NCI-H2227 treated with DMSO at 0.1 percent for 48 hours (cell line): ENCODE results near the gene DGKG.

Source experiments
- DNase-seq: peaks from one replicate; lab custom pipeline; 2025; lab: John Stamatoyannopoulos, UW

DGKG gene

DNA sequence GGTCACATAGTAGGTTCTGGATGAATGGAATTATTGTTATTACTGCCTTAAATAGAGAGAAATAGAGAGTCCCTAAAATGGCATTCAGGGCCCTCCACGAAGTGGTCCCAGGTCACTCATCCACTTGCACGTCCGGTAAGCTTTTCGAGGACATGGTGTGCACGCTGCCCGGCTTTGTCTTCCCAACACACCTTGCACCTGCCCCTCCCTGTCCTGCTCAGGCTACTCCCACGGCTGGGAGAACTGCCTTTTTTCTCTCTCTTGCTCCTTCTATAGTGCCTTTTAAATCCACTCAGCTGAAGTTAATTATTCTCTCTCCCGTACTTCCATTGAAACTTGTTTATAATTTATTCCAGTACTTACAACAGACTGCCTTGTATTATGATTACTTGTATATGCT lies 5.6 kb upstream of the DGKG start:
- no peak for DNase-seq

DNA sequence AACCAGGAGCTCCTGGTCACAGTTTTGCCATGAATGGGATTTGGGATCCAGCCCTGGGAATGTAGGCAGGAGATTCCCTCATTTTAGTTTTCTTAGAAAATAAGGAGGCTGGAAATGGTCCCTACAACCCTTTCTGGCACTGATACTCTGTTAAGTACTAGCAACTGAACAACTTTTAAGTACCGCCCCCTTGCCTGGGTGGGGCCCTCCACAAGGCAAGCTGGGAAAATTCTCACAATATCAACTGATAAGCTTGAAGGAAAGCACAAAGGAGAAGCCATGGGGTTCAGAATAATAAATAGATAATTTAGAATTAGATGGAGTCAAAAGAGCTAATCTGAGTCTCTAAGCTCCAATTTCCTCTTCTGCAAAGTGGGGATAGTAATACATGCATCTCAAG lies 4.2 kb upstream of the DGKG start:
- DNase-seq, result no peak

DNA sequence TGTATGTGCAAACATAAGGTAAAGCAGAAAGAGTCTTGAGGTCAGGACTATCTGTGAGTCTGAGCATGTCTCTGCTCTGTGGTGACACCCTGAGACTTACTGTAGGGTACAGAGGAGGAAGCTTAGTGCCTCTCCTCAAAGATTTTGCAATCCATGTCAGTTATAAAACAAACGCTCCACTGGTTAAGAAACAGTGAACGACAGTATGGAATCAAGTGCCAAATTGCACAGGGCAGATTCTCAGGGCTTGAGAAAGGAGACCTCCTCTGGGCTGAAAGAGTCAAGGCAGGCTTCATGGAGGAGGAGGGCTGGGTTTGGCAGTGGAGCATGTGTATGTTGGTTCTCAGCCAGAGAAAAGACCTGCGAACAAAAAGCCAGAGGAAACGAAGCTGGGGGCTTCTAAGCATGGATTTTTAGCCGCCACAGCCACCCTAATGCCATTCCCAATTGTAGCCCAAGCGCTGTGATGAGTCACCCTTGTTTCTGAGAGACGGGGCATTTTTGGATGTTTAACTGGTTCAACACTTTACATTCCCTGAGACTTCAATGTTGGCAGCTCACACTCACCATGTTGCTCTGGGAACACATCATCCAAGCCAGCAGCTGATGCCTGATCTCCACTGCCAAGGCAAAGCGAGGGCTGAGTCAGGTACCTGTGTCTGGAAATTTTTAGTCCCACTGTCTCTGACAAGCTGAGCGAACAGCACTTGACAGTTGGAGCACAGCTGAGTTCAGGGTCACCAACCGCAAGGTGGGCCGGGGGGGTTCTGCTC lies 3.4 kb upstream of the DGKG start:
- no peak for DNase-seq

DNA sequence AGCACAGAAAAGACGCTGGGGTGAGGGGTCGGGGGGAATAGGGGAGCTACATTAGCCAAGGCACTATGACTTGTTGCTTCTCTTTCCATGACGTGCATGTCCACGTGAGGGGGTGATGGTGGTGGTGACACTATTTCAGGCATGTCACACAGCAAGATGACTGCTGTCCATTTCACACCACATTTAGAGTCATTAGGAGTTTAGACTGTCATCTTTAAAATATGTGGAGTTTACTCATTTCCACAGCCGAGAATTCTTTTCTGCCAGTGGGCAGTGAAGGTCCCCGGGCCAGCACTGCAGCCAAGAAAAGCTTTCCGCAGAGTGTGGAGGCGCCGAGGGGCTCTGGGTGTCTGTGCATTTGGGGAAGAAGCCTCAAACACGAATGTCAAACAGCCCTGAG lies 954 bp upstream of the DGKG start:
- no peak for DNase-seq

DNA sequence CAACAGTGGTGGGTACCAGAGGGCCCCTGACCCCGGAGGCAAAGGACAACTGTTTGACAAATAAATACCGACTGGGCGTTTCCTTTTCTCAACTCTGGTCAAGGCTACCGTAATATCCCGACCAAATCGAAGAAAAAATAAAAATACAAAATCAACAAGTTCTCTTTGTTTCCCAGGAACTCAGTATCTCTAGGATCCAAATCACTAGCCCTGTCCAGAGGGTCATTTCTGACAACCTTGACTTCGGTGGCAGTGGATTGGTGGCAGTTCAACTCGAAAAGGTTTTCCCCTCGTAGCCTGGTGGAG lies 456 bp upstream of the DGKG start:
- DNase-seq, result no peak

DNA sequence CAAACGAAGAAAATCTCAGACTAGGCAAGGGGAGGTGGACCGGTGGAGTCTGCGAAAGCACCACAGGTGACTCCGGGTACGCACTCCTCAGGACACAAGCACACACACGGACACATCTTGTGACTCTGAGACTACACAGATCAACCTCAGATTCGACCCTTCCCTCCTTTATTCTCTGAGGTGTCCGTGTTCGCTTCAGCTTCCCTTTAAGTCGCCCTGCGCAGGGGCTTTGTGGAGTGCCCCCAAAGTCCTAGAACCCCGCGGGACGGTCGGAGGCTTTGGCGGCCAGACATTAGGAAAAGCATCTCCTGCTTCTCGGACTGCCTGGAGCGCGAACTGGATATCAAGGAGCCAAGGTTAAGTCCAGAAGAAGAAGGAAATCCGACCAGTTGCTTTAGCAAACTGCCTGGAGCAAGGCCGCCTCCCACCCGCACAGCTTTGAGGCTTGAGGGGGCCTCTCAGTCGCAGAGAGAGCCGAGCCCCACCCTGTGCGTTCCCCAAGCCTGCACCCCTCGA lies 730 bp downstream of the DGKG start:
- no peak for DNase-seq

DNA sequence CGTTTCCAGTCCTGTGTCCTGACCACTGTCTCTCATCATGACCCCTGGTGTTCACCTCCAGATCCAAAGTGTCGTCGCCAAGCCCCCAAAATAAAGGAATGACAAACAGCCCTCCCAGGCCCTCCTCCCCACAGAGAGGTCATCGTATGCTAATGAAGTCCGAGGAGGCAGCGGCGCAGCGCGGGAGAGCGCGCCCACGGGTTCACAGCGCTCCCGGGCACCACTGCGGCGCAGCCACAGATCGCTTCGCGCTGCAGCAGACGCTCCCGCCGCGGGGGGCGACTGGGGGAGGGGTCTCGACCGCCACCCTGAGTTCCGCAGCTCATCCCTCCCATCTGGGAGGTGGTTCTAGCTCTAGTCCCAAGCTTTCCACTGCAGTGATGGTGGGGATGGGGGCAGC lies 1.3 kb downstream of the DGKG start:
- DNase-seq, result no peak

DNA sequence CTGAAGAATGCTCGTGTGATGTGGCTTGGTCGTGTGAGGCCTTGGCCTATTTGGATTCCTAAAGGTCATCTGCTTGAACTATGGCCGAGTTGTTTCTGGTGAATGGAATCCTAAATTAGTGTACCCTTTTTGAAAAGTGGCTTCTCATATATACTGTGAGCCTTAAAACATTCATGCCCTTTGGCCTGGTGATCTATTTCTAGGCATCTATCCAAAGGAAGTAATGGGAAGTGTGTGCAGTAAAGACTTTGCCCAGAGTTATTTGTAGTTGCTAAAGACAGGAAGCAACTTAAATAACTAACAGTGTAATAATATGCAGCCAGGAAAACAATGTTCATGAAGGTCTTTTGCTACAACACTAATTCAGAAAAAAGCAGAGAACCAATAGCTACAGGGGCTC lies 3.0 kb downstream of the DGKG start:
- DNase-seq, result no peak

DNA sequence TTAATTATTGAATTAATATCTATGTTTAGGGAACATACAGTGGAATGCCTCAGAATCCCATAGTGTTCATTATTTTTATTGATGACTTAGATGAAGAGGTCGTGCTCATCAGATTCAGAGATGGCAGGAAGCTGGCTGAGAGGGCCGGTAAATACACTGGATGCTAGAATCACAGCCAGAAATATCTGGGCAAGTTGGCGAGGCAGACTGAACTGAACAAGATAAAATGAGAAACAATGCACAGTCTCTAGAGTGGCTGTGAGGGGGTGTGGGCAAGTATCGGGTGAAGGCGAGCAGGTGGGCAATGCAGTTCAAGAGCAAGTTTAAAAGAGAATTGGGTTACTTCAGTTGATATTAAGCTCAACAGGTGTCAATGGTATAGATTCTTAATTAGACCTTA lies 5.9 kb downstream of the DGKG start:
- DNase-seq, result no peak

DNA sequence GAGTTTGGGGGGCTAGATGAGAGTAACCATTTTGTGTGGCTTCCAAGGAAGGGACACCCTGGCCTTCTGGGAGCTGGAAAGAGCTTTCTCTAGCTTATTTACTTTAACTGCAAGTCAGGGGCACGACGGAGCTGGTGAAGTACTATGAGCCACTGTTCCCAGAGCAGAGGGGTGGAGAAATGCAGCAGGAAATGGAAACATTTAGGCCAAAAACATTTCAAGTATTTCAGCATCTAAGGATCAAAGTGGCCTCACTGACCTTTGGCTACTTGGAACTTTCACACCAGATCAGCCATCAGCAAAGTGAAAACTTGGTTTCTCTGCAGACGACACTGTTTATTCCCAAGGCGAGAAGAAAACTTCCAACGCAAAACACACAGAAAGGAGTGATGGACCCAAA lies 7.9 kb downstream of the DGKG start:
- no peak for DNase-seq

DNA sequence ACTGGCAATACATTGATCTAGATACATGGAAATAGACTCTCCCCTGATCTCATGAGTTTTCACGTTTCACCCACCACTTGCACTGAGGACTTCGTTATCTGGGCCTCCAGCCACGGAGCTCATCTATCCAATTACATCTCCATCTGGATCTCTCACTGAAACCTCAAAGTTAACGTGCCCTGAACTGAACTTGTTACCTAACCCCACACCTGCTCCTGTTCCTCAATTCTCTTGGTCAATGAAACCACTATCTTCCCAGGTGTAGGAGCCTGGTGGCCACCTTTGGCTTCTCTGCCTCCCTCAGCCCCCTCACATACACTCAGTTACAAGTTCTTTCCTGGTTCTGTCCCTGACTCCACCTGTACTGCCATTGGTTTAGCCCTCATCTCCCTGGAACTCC lies 9.7 kb downstream of the DGKG start:
- no peak for DNase-seq

DNA sequence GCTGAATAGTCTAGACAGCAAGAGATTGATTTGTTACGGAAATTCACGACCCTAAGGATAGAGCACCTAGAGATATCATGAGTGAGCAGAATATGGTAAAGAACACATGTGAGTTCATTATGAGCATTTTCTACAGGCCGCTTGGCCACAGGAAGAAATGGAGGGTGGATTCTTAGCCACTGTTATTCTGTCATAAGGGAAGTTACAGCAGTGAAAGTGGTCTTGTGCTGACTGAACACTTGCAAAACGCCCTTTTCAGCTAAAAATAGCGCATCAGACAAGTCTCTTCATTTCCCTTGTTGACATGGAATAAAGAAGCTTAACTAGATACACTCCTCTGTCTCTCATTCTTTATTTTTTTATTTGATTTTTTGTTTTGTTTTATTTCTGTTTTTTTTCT lies 19.8 kb downstream of the DGKG start:
- DNase-seq, result no peak

DNA sequence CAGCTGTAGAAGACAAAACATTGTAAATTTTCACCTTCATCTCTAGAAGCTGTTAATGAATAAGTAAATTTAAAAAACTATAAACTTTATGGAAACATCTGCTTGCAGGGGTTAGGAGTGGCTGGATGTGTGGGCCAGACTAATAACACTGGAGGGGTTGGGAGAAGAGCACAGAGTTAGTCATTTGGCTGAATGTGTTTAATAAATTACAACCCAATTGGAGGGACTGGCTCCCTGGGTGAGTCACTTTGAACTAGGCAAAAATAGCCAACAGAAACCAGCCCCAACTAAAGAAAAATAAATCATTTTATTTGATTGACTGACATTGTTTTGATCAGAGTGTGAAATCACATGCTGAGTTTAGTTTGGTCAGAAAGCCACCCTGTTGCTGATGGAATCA lies 21.8 kb downstream of the DGKG start:
- no peak for DNase-seq

DNA sequence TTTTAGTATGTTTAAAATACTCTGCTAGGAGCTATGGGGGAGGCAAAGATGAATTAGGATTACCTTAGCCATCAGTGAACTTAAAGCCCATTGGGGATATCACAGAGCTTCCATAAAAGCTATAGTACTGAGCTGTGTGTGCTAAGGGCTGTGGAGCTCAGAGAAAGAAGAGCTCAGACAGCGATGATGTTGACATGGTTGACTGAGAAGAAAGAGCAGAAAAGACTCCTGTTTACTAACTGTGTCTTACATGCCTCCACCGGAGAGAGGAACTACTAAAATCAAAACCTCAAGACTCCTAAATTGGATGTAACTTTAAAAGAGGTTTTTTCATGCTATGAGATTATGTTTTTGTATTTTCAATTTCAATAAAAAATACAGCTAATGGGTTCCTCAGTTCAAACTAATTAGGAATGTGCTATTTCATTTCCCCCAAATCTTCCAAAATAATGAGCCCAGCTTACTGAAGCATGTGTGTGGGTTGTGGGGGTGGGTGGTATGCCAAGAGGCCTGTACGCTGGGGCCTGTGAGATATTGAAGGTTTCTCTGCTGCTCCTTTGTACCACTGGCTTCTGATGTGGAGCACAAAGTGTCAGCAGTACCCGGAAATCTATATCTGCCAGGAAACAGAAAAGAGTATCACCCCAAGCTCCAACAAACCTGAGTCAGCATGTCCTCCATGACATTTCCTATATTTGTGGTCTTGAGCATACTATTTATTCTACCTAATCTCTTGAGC lies 22.7 kb downstream of the DGKG start:
- DNase-seq, result no peak

DNA sequence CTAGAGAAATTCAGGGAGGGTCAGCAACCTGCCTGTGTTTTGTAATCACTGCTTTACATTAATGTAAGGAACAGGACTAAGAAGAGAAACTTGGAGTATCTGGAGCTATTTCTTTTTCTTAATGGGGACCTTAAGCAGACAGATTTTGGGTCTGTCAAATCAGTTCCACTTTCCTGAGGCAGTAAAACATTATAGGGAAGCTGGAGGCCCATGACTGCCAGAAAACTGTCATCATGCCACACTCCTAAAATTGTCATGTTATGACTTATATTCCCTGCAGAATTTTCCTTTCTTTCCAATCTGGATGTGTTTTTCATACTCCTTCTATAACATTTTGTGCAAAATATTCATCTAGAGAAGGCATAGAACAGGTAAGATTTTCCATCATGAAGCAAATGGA lies 28.8 kb downstream of the DGKG start:
- DNase-seq, result no peak

DNA sequence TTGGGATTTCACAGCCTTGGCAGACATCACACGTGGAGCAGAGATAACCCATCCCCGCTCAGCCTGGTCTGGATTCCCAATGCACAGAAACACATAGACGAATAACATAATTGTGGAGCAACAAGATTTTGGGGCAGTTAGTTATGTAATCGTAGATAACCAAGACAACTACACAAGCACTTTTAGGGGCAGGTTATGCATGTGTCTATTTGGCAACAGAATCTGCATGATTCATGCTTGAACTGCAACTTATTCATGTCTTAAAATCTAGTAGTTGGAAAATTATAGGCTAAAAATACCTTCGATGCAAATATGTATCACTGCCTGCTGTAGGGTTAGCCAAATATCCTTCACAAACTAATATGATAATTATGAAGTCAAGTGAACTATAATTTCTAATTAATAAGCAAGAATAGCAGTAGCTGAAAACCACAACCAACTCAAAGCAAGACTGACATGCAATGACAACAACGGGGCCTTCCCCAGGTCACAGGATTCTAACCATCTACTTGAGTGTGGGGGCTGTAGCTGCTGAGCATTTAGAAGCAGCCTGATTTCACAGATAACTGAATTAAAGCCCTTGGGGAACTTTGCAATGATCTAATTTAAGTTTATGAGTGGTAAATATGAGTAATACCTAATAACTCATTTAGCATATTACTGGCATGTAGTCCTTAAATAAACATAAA lies 31.1 kb downstream of the DGKG start:
- no peak for DNase-seq

DNA sequence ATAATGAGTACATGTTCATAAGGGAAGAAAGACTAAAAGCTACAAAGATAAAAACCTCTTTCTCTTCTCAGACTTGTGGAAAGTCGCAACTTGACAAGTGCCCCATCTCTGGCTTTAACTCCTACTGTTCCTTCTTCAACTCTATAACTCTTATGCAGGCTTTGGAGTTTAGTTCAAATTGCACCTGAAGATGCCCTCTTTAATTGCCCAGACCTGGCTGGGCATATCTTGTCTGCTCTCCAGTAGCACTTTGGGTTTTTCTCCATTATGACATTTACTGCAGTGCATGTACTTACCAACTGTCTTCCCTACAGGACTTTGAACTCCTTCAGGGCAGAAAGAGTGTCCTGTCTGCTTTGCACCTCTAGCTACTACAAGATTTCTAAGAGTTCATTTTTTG lies 32.4 kb downstream of the DGKG start:
- no peak for DNase-seq

DNA sequence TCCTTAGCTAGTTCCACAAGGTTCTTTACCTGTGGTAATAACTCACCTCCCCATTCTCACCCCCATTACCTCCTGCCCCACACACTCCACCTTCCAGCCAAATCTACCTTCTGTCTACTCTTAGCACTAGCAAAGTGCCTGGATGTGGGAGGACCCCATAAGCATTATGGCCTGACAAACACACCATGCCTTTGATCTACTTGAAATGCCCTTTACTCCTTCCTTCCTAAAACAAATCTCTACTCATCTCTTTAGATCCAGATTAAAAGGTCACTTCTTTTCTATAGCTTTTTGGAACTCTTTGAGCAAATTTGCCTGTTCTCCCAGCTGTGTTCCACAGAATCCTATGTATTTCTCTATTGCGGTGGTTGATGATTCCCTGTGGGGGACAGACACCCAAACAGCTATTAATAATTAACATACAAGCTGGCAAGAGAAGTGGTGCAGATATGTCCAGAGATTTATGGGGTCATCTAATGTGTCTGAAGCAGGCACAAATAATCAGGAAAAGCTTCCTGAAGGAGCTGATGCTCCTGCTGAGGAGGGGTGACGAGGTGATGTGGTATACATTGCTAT lies 34.0 kb downstream of the DGKG start:
- DNase-seq, result no peak

DNA sequence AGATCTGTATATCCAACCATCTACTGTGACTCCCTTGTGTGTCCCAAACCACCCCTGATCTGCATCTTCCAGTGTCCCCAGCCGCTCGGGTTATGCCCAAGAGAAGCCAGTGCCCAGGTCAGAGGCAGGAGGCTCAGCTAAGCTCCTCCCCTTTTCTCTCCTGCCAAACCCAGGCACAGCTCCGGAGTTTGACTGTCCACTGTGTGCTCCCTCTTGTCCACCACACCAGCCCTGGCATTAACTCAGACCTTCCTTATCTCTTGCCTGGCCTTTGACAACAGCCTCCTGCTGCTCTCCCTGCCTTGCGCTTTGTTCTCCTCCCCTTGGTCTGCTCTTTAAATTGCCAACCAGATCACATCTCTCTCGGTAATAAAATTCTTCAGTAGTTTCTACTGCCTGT lies 39.3 kb downstream of the DGKG start:
- no peak for DNase-seq

DNA sequence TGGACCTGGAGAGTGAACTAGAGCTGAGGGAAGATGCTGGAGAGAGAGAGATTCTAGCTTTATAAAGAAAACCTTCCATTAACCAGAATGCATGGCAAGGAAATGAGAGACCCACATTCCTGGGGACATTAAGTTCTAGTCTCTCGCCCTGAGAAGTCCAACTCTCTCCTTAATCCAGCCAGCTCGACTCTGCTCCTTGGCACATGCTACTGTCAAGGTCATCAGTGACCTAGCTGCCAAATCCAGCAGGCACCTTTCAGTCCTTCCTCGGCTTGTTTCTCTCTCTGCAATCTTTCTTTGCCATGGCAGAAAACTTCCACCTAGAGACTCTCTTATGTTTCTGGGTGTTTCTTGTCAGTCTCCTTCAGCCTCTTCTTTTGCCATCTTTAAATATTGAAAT lies 40.3 kb downstream of the DGKG start:
- DNase-seq, result no peak

DNA sequence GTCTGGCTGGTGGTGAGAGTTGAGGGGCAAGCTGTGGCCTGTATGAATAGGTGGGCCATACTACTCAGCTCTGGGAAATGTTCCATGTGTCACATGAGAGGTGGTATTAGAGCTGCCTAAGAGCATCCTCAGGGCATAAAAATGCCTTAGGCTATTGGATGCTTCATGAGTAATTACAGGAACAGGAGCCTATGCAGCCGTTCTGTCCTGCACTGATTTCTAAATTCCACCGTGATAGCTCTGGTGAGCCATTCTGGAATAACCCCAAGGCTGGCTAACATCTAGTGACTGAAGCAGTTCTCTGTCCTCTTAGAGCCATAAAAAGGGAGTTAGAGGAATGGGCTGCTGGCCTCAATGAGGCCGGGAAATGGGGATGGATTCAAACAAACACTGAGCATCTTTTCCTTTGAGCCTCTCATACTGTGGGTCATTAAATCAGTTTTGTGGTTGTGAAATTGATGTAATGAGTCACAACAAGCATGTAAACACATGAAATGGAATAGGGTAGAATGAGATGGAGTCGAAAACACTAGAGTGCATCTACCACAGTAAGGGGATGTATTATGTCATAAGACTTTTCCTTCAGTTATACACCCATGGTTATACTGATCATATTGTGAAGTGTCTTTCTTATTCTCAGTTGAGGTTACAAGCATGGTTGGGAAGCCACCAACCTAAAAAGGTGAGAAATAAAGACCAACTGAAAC lies 41.0 kb downstream of the DGKG start:
- DNase-seq, result no peak

DNA sequence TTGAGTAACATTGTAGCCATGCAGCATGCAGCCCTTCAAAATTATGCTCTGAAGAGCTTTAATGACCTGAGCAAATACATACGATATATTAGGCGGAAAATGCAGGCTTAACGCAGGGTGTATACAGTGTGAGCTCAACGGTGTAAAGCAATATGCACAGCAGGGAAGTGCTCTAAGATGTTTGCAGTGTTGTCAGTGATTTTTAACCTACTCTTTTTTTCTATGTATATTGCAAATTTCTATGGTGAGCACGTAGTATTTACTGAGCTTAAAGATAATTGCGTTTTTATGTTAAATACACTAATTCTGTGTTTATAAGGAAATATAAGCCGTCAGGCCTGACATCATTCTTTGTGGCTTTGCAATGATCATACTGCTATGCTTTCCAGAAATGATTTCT lies 42.1 kb downstream of the DGKG start:
- no peak for DNase-seq
